Activated T-cell treated with anti-CD3 and anti-CD28 coated beads, Interleukin-2, amount 50 U/mL, for 24 hours (primary cell): ENCODE results near the gene SLC9A4.

Source experiments
- DNase-seq: peaks from one replicate; pipeline ENCODE4 v3.0.0-alpha.2; 2020
- H3K27ac Mint-ChIP-seq: 2 replicates; pipeline ENCODE4 v1.8.0; 2020; ENCODE audit warnings: mild to moderate bottlenecking, mixed read lengths
- H3K27me3 Mint-ChIP-seq: 2 replicates; pipeline ENCODE4 v1.8.0; 2020; ENCODE audit warnings: mixed read lengths
- H3K36me3 Mint-ChIP-seq: 2 replicates; pipeline ENCODE4 v1.8.0; 2020; ENCODE audit warnings: low read depth, mixed read lengths
- H3K4me1 Mint-ChIP-seq: 2 replicates; pipeline ENCODE4 v1.8.0; 2020; ENCODE audit warnings: low read depth, mixed read lengths
- H3K4me3 Mint-ChIP-seq: 2 replicates; pipeline ENCODE4 v1.8.0; 2020; ENCODE audit warnings: mild to moderate bottlenecking, moderate library complexity, mixed read lengths
- H3K9me3 Mint-ChIP-seq: 2 replicates; pipeline ENCODE4 v1.8.0; 2020; ENCODE audit warnings: mixed read lengths

The SLC9A4 gene

GRCh38 chr2:102581911-102582310 is 108.9 kb downstream of the SLC9A4 start:
- no peak for DNase-seq

GRCh38 chr2:102582845-102583244 is 109.8 kb downstream of the SLC9A4 start:
- H3K27ac Mint-ChIP-seq, result no peak overlapping the region
- H3K36me3 Mint-ChIP-seq, result no peaks in the 10 kb centered on the region
- peaks cover 3% of the 10 kb centered on the region for H3K9me3 Mint-ChIP-seq
- no peak overlapping the region for H3K4me3 Mint-ChIP-seq
- H3K27me3 Mint-ChIP-seq, result peaks cover 9% of the 10 kb centered on the region
- peaks cover 8% of the 10 kb centered on the region for H3K4me1 Mint-ChIP-seq
- no peak for DNase-seq

More at GRCh38 chr2:102581911-102582310, 108.9 kb downstream of the SLC9A4 start:
- Mint-ChIP-seq H3K4me3 (no peak overlapping the region), H3K27me3 (peaks cover 16% of the 10 kb centered on the region), H3K27ac (no peak overlapping the region), H3K36me3 (no peaks in the 10 kb centered on the region), H3K9me3 (peaks cover 3% of the 10 kb centered on the region), H3K4me1 (peaks cover 8% of the 10 kb centered on the region)
